ENCODE measurements around the gene ABHD16B.

ABHD16B gene

DNA sequence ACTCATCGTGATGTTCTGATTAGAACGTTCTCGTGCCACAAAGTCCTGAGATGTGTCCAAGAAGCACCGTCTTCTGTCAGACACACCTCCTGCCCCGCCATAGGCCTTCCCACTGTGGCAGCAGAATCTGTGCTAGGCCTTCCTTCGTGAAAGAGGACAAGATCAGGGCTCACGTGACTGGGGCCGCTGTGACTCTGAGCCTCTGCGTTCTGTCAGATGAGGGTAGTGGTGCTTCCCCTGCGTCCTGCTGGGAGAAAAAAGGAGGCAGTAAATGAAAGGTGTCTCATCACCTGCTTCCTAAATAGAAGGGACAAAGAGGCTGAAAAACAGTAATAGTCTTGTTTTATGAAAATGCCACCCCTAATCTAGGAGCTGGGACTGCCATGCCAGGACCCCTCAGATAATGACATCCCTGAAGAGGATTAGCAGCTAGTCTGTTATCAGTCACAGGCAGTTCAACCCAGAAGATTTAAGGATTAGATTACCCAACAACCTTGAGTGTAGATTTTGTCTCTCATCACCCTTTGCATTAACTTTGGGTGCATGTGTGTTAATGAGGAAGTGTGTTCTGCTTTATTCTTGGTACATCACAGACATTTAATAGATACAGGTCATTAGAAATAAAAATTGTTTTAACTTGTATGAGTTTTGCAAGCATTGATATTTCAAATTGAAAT lies 37.7 kb downstream of the ABHD16B start:
- H3K27me3 ChIP-seq (ENCODE audit: insufficient read depth, low read length, poor library complexity, severe bottlenecking): no peaks in the 10 kb centered on the region
- no peak overlapping the region for H3K4me3 ChIP-seq (ENCODE audit: low read length, poor library complexity, severe bottlenecking)

DNA sequence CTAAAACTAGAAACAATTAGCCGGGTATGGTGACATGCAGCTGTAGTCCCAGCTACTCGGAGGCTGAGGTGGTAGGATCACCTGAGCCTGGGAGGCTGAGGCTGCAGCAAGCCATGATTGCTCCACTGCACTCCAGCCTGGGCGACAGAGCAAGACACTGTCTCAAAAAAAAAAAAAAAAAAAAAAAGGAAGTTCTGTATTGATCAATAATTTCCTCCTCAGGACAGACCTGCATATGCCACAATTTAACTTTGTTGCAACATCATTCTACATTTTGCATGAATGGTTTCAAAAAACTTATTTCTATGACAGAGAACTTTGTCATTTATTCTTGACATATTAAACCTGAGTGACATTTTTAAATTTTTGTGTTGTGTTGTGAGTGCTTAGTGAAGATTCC lies 39.1 kb downstream of the ABHD16B start:
- H3K79me2 ChIP-seq (ENCODE audit: insufficient read depth, low read length): peaks cover 89% of the 10 kb centered on the region
- H2AFZ ChIP-seq (ENCODE audit: low read length): no peak overlapping the region
- no peak for TF ChIP-seq EZH2phosphoT487 (IDR thresholded peaks at IDR 0.05; ENCODE audit: borderline replicate concordance)
- TF ChIP-seq, protein P1, sequence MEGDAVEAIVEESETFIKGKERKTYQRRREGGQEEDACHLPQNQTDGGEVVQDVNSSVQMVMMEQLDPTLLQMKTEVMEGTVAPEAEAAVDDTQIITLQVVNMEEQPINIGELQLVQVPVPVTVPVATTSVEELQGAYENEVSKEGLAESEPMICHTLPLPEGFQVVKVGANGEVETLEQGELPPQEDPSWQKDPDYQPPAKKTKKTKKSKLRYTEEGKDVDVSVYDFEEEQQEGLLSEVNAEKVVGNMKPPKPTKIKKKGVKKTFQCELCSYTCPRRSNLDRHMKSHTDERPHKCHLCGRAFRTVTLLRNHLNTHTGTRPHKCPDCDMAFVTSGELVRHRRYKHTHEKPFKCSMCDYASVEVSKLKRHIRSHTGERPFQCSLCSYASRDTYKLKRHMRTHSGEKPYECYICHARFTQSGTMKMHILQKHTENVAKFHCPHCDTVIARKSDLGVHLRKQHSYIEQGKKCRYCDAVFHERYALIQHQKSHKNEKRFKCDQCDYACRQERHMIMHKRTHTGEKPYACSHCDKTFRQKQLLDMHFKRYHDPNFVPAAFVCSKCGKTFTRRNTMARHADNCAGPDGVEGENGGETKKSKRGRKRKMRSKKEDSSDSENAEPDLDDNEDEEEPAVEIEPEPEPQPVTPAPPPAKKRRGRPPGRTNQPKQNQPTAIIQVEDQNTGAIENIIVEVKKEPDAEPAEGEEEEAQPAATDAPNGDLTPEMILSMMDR (conservative IDR thresholded peaks at IDR 0.05; ENCODE audit: low read length): no peak
- H3K9me3 ChIP-seq (ENCODE audit: insufficient read depth, low read depth, low read length): no peaks in the 10 kb centered on the region
- H3K9me2 ChIP-seq (replicated peaks; ENCODE audit: low read depth, low read length): no peaks in the 10 kb centered on the region
- H3K9ac ChIP-seq (ENCODE audit: low read depth, low read length, poor library complexity, severe bottlenecking): no peak overlapping the region
- H3K36me3 ChIP-seq (ENCODE audit: insufficient read depth, low read length): no peaks in the 10 kb centered on the region
- H4K20me1 ChIP-seq (ENCODE audit: insufficient read depth, low read length, poor library complexity, severe bottlenecking): peaks cover 52% of the 10 kb centered on the region
- no peak overlapping the region for H3K4me3 ChIP-seq (ENCODE audit: low read length, poor library complexity, severe bottlenecking)
- H3K4me2 ChIP-seq (ENCODE audit: low read depth, low read length, poor library complexity, severe bottlenecking): peak overlapping the region; percentile 27
- peaks cover 26% of the 10 kb centered on the region for H3K4me1 ChIP-seq (ENCODE audit: insufficient read depth, low read length, poor library complexity, severe bottlenecking)
- H3K27me3 ChIP-seq (ENCODE audit: insufficient read depth, low read length, poor library complexity, severe bottlenecking): no peaks in the 10 kb centered on the region
- H3F3A ChIP-seq (ENCODE audit: low read depth): no peaks in the 10 kb centered on the region

More for the DNA sequence above, 37.7 kb downstream of the ABHD16B start:
- Histone ChIP-seq H3K9me3 (ENCODE audit: insufficient read depth, low read depth, low read length) (no peaks in the 10 kb centered on the region), H3K9ac (ENCODE audit: low read depth, low read length, poor library complexity, severe bottlenecking) (no peak overlapping the region), H4K20me1 (ENCODE audit: insufficient read depth, low read length, poor library complexity, severe bottlenecking) (peaks cover 49% of the 10 kb centered on the region), H2AFZ (ENCODE audit: low read length) (no peak overlapping the region), H3K9me2 (replicated peaks; ENCODE audit: low read depth, low read length) (no peaks in the 10 kb centered on the region), H3K4me2 (ENCODE audit: low read depth, low read length, poor library complexity, severe bottlenecking) (peak overlapping the region; percentile 7), H3K4me1 (ENCODE audit: insufficient read depth, low read length, poor library complexity, severe bottlenecking) (peaks cover 30% of the 10 kb centered on the region), H3F3A (ENCODE audit: low read depth) (peaks cover 4% of the 10 kb centered on the region; the same call in 1 of the 2 replicates), H3K79me2 (ENCODE audit: insufficient read depth, low read length) (peaks cover 81% of the 10 kb centered on the region), H3K36me3 (ENCODE audit: insufficient read depth, low read length) (no peaks in the 10 kb centered on the region)
- TF ChIP-seq, protein P1 (conservative IDR thresholded peaks at IDR 0.05; ENCODE audit: low read length): no peak
- no peak for TF ChIP-seq EZH2phosphoT487 (IDR thresholded peaks at IDR 0.05; ENCODE audit: borderline replicate concordance)

DNA sequence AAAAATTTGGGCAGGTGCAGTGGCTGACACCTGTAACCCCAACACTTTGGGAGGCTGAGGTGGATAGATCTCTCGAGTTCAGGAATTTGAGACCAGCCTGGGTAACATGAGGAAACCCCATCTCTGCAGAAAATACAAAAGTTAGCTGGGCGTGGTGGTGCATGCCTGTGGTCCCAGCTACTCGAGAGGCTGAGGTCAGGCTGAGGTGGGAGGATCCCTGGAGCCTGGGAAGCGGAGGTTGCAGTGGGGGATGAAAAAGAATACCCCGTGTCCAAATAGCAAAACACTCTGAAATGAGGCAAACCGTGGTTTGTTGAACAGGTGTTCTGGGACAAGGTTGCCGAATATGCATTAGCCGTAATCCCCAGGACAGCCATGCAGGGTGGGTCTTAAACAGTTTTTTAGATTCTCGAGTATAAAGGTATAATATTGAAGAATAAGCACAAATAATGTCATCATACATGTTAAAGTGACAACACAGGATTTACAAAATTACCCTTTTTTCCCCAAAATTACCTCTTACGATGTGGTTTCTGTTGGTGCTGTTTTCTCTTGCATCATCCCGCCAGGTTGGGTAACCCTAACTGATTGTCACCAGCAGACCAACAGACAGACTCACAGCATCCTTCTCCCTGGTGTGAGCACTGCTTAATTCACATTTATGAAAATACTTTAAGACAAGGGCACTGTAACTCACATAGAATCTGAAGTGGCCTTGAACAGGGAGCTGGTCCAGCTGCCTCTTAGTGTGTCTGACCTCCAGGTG lies 42.7 kb downstream of the ABHD16B start:
- Histone ChIP-seq H3K4me3 (ENCODE audit: low read length, poor library complexity, severe bottlenecking) (no peak overlapping the region), H3K79me2 (ENCODE audit: insufficient read depth, low read length) (peaks cover 76% of the 10 kb centered on the region), H3F3A (ENCODE audit: low read depth) (no peaks in the 10 kb centered on the region), H3K27me3 (ENCODE audit: insufficient read depth, low read length, poor library complexity, severe bottlenecking) (no peaks in the 10 kb centered on the region), H3K36me3 (ENCODE audit: insufficient read depth, low read length) (no peaks in the 10 kb centered on the region), H3K4me2 (ENCODE audit: low read depth, low read length, poor library complexity, severe bottlenecking) (no peak overlapping the region), H3K4me1 (ENCODE audit: insufficient read depth, low read length, poor library complexity, severe bottlenecking) (peaks cover 5% of the 10 kb centered on the region), H3K9me3 (ENCODE audit: insufficient read depth, low read depth, low read length) (no peaks in the 10 kb centered on the region), H3K9me2 (replicated peaks; ENCODE audit: low read depth, low read length) (no peaks in the 10 kb centered on the region), H4K20me1 (ENCODE audit: insufficient read depth, low read length, poor library complexity, severe bottlenecking) (peaks cover 24% of the 10 kb centered on the region), H2AFZ (ENCODE audit: low read length) (no peak overlapping the region), H3K9ac (ENCODE audit: low read depth, low read length, poor library complexity, severe bottlenecking) (no peak overlapping the region)
- TF ChIP-seq EZH2phosphoT487 (IDR thresholded peaks at IDR 0.05; ENCODE audit: borderline replicate concordance): no peak
- TF ChIP-seq, protein P1 (conservative IDR thresholded peaks at IDR 0.05; ENCODE audit: low read length): no peak
